HEK293 (cell line): Measurements from ENCODE around the gene ALKBH3.

Source experiments
- CTCF ChIA-PET: fragments of 350-600 bp; formaldehyde crosslinking; extraction: SDS; loops from one replicate; lab custom pipeline; 2021; ENCODE audit warnings: antibody characterized with exemption; lab: Yijun Ruan, JAX
- POLR2A ChIA-PET: fragments of 300-600 bp; formaldehyde crosslinking; extraction: SDS; loops from one replicate; lab custom pipeline; 2020; ENCODE audit warnings: antibody characterized with exemption, inconsistent platforms; lab: Yijun Ruan, JAX
- H3K27ac ChIP-seq: fragments of 200-500 bp; sonication (Bioruptor generic); 2 replicates; pipeline ENCODE4 v1.5.1; 2014; ENCODE audit warnings: low read depth, low read length, control low read depth, inconsistent platforms; ENCODE audit errors: extremely low read depth
- H3K36me3 ChIP-seq, 2 experiments: fragments of 200-500 bp in 1 of 2; sonication (Bioruptor generic) in 1 of 2; 1 replicate in 1 of 2; 2 replicates in 1 of 2; pipeline ENCODE4 v1.5.1; 2014 to 2017; ENCODE audit warnings: inconsistent platforms in 2 of 2, low read length in 2 of 2; ENCODE audit not compliant: control insufficient read depth in 2 of 2, insufficient read depth in 1 of 2
- H3K4me1 ChIP-seq: fragments of 200-500 bp; sonication (Bioruptor generic); 2 replicates; pipeline ENCODE4 v1.5.1; 2014; ENCODE audit warnings: mild to moderate bottlenecking, low read length, inconsistent platforms; ENCODE audit not compliant: control insufficient read depth, insufficient read depth
- H3K4me3 ChIP-seq: 2 replicates; pipeline ENCODE4 v1.5.1; 2011; ENCODE audit warnings: low read depth, mild to moderate bottlenecking, control low read depth, low read length, moderate library complexity
- H3K9me3 ChIP-seq: fragments of 200-500 bp; sonication (Bioruptor generic); 2 replicates; pipeline ENCODE4 v1.5.1; 2014; ENCODE audit warnings: low read depth, low read length, inconsistent platforms; ENCODE audit not compliant: control insufficient read depth, insufficient read depth
- BCL11A ChIP-seq: fragments of 450-650 bp; formaldehyde crosslinking; IDR thresholded peaks from 2 replicates; pipeline ENCODE4 v1.5.1; 2016; ENCODE audit warnings: low read depth, missing biosample characterization, missing genetic modification characterization
- GLIS1 ChIP-seq: fragments of 450-650 bp; formaldehyde crosslinking; IDR thresholded peaks from 2 replicates; pipeline ENCODE4 v1.5.1; 2016; ENCODE audit warnings: missing biosample characterization, missing genetic modification characterization
- SETDB1 ChIP-seq: IDR thresholded peaks from one replicate; pipeline ENCODE4 v1.6.1; 2017; ENCODE audit warnings: mild to moderate bottlenecking, low read length, moderate library complexity, mixed read lengths; ENCODE audit not compliant: insufficient read length
- WT1 ChIP-seq: fragments of 450-650 bp; formaldehyde crosslinking; IDR thresholded peaks from 2 replicates; pipeline ENCODE4 v1.5.1; 2016; ENCODE audit warnings: missing biosample characterization, missing genetic modification characterization
- ZBTB17 ChIP-seq: fragments of 450-650 bp; formaldehyde crosslinking; IDR thresholded peaks from 2 replicates; pipeline ENCODE4 v1.5.1; 2016; ENCODE audit warnings: missing biosample characterization, missing genetic modification characterization
- ZBTB7A ChIP-seq: fragments of 450-650 bp; formaldehyde crosslinking; IDR thresholded peaks from 2 replicates; pipeline ENCODE4 v1.5.1; 2016; ENCODE audit warnings: low read depth, missing biosample characterization, missing genetic modification characterization
- ZFHX2 ChIP-seq: fragments of 450-650 bp; formaldehyde crosslinking; conservative IDR thresholded peaks from 2 replicates; pipeline ENCODE4 v1.5.1; 2016; ENCODE audit warnings: missing biosample characterization, missing genetic modification characterization
- ZNF140 ChIP-seq: fragments of 450-650 bp; formaldehyde crosslinking; IDR thresholded peaks from 2 replicates; pipeline ENCODE4 v1.5.1; 2016; ENCODE audit warnings: missing biosample characterization, missing genetic modification characterization
- ZNF174 ChIP-seq: fragments of 450-650 bp; formaldehyde crosslinking; IDR thresholded peaks from 2 replicates; pipeline ENCODE4 v1.5.0; 2017; ENCODE audit warnings: missing biosample characterization, mild to moderate bottlenecking, missing genetic modification characterization
- ZNF184 ChIP-seq: fragments of 450-650 bp; IDR thresholded peaks from 2 replicates; pipeline ENCODE4 v1.5.1; 2018; ENCODE audit warnings: missing biosample characterization, mild to moderate bottlenecking, missing genetic modification characterization
- ZNF2 ChIP-seq: fragments of 450-650 bp; formaldehyde crosslinking; IDR thresholded peaks from 2 replicates; pipeline ENCODE4 v1.5.1; 2016; ENCODE audit warnings: missing biosample characterization, missing genetic modification characterization
- ZNF221 ChIP-seq: fragments of 450-650 bp; formaldehyde crosslinking; IDR thresholded peaks from 2 replicates; pipeline ENCODE4 v1.5.1; 2017; ENCODE audit warnings: missing biosample characterization, missing genetic modification characterization, borderline replicate concordance
- ZNF24 ChIP-seq: fragments of 450-650 bp; formaldehyde crosslinking; IDR thresholded peaks from 2 replicates; pipeline ENCODE4 v1.5.1; 2016; ENCODE audit warnings: missing biosample characterization, missing genetic modification characterization
- ZNF266 ChIP-seq: fragments of 450-650 bp; formaldehyde crosslinking; IDR thresholded peaks from 2 replicates; pipeline ENCODE4 v1.5.1; 2016; ENCODE audit warnings: missing biosample characterization, missing genetic modification characterization, low read depth
- ZNF341 ChIP-seq: fragments of 450-650 bp; formaldehyde crosslinking; IDR thresholded peaks from 2 replicates; pipeline ENCODE4; 2016; ENCODE audit warnings: low read depth, missing biosample characterization, missing genetic modification characterization
- ZNF37A ChIP-seq: fragments of 450-650 bp; IDR thresholded peaks from 2 replicates; pipeline ENCODE4 v1.5.1; 2018; ENCODE audit warnings: missing biosample characterization, missing genetic modification characterization
- ZNF501 ChIP-seq: fragments of 450-650 bp; formaldehyde crosslinking; IDR thresholded peaks from 2 replicates; pipeline ENCODE4 v1.5.1; 2016; ENCODE audit warnings: missing biosample characterization, missing genetic modification characterization
- ZNF548 ChIP-seq: fragments of 450-650 bp; formaldehyde crosslinking; IDR thresholded peaks from 2 replicates; pipeline ENCODE4 v1.5.1; 2016; ENCODE audit warnings: missing biosample characterization, missing genetic modification characterization
- ZNF560 ChIP-seq: fragments of 450-650 bp; formaldehyde crosslinking; IDR thresholded peaks from 2 replicates; pipeline ENCODE4 v1.5.1; 2017; ENCODE audit warnings: missing biosample characterization, missing genetic modification characterization, borderline replicate concordance
- ZNF701 ChIP-seq: fragments of 450-650 bp; formaldehyde crosslinking; IDR thresholded peaks from 2 replicates; pipeline ENCODE4 v1.5.1; 2016; ENCODE audit warnings: missing biosample characterization, missing genetic modification characterization
- ZNF747 ChIP-seq: fragments of 450-650 bp; formaldehyde crosslinking; IDR thresholded peaks from 2 replicates; pipeline ENCODE4 v1.5.1; 2016; ENCODE audit warnings: missing biosample characterization, missing genetic modification characterization
- ZNF785 ChIP-seq: fragments of 450-650 bp; formaldehyde crosslinking; IDR thresholded peaks from 2 replicates; pipeline ENCODE4 v1.5.1; 2016; ENCODE audit warnings: missing biosample characterization, missing genetic modification characterization
- ZNF837 ChIP-seq: fragments of 450-650 bp; formaldehyde crosslinking; IDR thresholded peaks from 2 replicates; pipeline ENCODE4 v1.5.1; 2016; ENCODE audit warnings: missing biosample characterization, missing genetic modification characterization
- ZXDB ChIP-seq: fragments of 450-650 bp; formaldehyde crosslinking; IDR thresholded peaks from 2 replicates; pipeline ENCODE4 v1.5.1; 2016; ENCODE audit warnings: missing biosample characterization, missing genetic modification characterization
- TF ChIP-seq, protein P1 (sequence below): fragments of 450-650 bp; formaldehyde crosslinking; IDR thresholded peaks from 2 replicates; pipeline ENCODE4 v1.5.1; 2016; ENCODE audit warnings: missing biosample characterization, missing genetic modification characterization
- TF ChIP-seq, protein P2 (sequence below): fragments of 450-650 bp; formaldehyde crosslinking; IDR thresholded peaks from 2 replicates; pipeline ENCODE4 v1.5.1; 2016; ENCODE audit warnings: missing biosample characterization, missing genetic modification characterization, borderline replicate concordance
- TF ChIP-seq, protein P3 (sequence below): fragments of 450-650 bp; formaldehyde crosslinking; IDR thresholded peaks from 2 replicates; pipeline ENCODE4 v1.5.1; 2017; ENCODE audit warnings: missing biosample characterization, missing genetic modification characterization

Gene ALKBH3

DNA sequence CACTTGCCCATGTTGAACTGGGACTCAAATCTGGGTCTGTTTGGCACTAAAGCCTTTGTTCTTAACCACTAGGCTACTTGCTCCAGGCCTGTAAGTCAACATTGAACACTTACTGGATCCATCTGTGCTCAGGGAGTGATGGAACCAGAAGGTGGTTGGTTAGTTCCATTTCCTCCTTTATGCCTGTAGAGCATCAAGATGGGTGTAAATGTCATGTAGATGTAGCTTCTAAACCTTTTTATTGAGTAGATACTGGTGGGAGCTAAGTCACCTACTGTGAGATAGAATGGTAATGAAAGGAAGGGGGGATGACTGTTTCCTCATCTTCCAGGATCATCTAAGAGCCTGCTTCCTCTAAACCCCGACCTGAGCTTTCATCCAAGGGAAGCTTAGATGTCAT, 38.6 kb upstream of the ALKBH3 start:
- ChIA-PET CTCF (interaction anchor here (0.9 to 3.0 kb wide), 3 partner anchors 10 to 77 kb away, joined by 3 to 23 read pairs (median 3); no protein-coding TSS in a partner anchor), POLR2A (no interaction called here)
- no peaks in the 10 kb centered on the region for H3K4me1 ChIP-seq
- H3K9me3 ChIP-seq: no peaks in the 10 kb centered on the region
- H3K27ac ChIP-seq: no peak overlapping the region
- no peak overlapping the region for H3K4me3 ChIP-seq
- no peak for TF ChIP-seq ZNF747
- TF ChIP-seq ZXDB (tag by site-specific recombination): no peak
- TF ChIP-seq ZNF221 (tag by site-specific recombination): no peak
- TF ChIP-seq GLIS1 (tag by site-specific recombination): no peak
- no peak for TF ChIP-seq ZNF560 (tag by site-specific recombination)
- TF ChIP-seq ZFHX2 (tag by site-specific recombination): no peak
- TF ChIP-seq BCL11A (tag by site-specific recombination): no peak
- no peak for TF ChIP-seq ZNF501
- TF ChIP-seq ZNF701 (tag by site-specific recombination): no peak
- TF ChIP-seq ZNF37A (tag by site-specific recombination): no peak
- TF ChIP-seq ZNF266 (tag by site-specific recombination): no peak
- TF ChIP-seq WT1 (tag by site-specific recombination): no peak
- TF ChIP-seq, protein P1, sequence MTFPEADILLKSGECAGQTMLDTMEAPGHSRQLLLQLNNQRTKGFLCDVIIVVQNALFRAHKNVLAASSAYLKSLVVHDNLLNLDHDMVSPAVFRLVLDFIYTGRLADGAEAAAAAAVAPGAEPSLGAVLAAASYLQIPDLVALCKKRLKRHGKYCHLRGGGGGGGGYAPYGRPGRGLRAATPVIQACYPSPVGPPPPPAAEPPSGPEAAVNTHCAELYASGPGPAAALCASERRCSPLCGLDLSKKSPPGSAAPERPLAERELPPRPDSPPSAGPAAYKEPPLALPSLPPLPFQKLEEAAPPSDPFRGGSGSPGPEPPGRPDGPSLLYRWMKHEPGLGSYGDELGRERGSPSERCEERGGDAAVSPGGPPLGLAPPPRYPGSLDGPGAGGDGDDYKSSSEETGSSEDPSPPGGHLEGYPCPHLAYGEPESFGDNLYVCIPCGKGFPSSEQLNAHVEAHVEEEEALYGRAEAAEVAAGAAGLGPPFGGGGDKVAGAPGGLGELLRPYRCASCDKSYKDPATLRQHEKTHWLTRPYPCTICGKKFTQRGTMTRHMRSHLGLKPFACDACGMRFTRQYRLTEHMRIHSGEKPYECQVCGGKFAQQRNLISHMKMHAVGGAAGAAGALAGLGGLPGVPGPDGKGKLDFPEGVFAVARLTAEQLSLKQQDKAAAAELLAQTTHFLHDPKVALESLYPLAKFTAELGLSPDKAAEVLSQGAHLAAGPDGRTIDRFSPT (tag by site-specific recombination): no peak
- TF ChIP-seq, protein P2, sequence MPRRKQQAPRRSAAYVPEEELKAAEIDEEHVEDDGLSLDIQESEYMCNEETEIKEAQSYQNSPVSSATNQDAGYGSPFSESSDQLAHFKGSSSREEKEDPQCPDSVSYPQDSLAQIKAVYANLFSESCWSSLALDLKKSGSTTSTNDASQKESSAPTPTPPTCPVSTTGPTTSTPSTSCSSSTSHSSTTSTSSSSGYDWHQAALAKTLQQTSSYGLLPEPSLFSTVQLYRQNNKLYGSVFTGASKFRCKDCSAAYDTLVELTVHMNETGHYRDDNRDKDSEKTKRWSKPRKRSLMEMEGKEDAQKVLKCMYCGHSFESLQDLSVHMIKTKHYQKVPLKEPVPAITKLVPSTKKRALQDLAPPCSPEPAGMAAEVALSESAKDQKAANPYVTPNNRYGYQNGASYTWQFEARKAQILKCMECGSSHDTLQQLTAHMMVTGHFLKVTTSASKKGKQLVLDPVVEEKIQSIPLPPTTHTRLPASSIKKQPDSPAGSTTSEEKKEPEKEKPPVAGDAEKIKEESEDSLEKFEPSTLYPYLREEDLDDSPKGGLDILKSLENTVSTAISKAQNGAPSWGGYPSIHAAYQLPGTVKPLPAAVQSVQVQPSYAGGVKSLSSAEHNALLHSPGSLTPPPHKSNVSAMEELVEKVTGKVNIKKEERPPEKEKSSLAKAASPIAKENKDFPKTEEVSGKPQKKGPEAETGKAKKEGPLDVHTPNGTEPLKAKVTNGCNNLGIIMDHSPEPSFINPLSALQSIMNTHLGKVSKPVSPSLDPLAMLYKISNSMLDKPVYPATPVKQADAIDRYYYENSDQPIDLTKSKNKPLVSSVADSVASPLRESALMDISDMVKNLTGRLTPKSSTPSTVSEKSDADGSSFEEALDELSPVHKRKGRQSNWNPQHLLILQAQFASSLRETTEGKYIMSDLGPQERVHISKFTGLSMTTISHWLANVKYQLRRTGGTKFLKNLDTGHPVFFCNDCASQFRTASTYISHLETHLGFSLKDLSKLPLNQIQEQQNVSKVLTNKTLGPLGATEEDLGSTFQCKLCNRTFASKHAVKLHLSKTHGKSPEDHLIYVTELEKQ (tag by site-specific recombination): no peak
- TF ChIP-seq ZNF341 (tag by site-specific recombination): no peak
- TF ChIP-seq ZNF785 (tag by site-specific recombination): no peak
- peaks cover 0 to 39% of the 10 kb centered on the region in 2 experiments; a peak in 1 of 3 replicates for H3K36me3 ChIP-seq

DNA sequence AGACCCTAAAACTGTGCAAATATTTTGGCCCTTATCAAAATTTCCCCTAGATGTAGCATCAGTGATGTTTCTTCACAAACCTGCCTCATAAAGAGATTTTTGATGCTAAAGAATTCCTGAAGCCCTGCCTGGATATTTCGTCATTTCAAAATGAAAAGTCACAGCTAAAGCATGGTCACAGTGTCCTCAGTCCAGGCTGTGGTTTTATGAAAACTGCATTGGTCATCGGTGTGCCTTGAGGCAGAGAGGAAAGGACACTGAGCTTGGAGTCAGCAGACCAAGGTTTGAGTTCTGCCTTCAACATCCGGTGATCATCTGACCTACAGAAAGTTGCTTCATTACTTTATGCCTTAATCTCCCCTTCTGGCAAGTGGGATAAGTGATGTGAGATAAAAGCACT, 34.8 kb upstream of the ALKBH3 start:
- CTCF ChIA-PET: interaction anchor here (1.1 to 1.9 kb wide), 3 partner anchors 11 to 43 kb away, joined by 3 to 8 read pairs (median 4); no protein-coding TSS in a partner anchor
- TF ChIP-seq ZNF2 (no peak), ZNF24 (tag by site-specific recombination) (no peak), ZNF184 (no peak), ZNF174 (tag by site-specific recombination) (no peak), SETDB1 (no peak), ZNF140 (tag by site-specific recombination) (no peak), ZNF837 (tag by site-specific recombination) (no peak), ZBTB7A (tag by site-specific recombination) (no peak), ZBTB17 (tag by site-specific recombination) (no peak), ZNF548 (tag by site-specific recombination) (no peak)
- TF ChIP-seq, protein P1 (tag by site-specific recombination): no peak
- TF ChIP-seq, protein P3, sequence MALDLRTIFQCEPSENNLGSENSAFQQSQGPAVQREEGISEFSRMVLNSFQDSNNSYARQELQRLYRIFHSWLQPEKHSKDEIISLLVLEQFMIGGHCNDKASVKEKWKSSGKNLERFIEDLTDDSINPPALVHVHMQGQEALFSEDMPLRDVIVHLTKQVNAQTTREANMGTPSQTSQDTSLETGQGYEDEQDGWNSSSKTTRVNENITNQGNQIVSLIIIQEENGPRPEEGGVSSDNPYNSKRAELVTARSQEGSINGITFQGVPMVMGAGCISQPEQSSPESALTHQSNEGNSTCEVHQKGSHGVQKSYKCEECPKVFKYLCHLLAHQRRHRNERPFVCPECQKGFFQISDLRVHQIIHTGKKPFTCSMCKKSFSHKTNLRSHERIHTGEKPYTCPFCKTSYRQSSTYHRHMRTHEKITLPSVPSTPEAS: no peak

More for the DNA sequence above, 34.8 kb upstream of the ALKBH3 start:
- Histone ChIP-seq H3K36me3 (peaks cover 0 to 18% of the 10 kb centered on the region in 2 experiments; a peak in 1 of 3 replicates), H3K4me3 (no peak overlapping the region), H3K4me1 (no peaks in the 10 kb centered on the region), H3K9me3 (no peaks in the 10 kb centered on the region), H3K27ac (no peak overlapping the region)
- POLR2A ChIA-PET: no interaction called here
